GM19025 (cell line): Measurements from ENCODE around the gene GALNT14.

Source experiments
- ATAC-seq: cut with Tn5 transposase; IDR thresholded peaks from one replicate; pipeline ENCODE4 v1.9.1; 2021; ENCODE audit warnings: mild to moderate bottlenecking, low read depth, moderate library complexity; ENCODE audit not compliant: unreplicated experiment

Gene GALNT14

DNA sequence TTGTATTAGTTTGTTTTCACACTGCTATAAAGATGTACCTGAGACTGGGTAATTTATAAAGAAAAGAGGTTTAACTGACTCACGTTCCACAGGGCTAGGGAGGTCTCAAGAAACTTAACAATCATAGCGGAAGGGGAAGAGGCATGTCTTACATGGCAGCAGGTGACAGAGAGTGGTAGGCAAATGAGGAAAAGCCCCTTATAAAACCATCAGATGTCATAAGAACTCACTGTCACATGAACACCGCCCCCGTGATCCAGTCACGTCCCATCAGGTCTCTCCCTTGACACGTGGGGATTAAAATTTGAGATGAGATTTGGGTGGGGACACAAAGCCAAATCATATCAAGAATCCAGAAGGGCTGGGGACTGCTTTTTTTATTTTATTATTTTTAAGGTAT, 120.0 kb downstream of the GALNT14 start:
- no peak for ATAC-seq

DNA sequence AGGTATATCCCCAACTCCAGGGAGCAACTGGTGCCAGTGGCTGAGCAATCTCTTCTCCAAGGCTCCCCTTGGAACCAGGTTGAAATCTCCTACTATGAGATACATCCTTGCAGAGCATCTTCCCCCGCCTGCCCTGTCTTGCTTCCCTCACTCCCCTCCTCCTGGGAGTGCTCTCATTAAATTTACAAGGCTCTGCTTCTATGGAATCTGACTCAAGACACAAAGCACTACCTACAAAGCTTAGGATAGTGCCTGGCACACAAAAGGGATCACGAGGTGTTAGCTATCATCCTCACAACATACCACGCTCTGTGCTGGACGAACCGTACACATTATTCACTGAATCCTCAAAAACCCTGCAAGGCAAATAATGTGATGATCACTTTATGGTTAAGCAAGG, 121.6 kb downstream of the GALNT14 start:
- no peak for ATAC-seq

DNA sequence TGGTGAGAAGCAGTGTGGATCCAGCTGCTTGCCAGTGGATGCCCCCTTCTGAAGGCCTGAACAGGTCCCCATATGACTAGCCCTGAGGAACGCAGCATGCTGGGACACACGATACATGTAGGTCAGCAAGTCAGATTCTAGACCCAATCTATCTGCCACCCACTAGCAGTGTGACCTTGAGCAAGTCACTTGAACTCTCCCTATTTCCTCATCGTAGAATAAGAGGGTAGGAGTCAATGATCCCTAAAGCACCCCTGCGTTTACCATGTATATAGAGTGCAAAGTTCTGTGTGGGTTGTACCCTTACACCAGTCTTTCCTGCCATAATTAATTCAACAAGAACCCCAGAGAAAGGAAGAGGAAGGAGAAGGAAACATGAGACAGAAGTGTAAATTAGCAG, 123.7 kb downstream of the GALNT14 start:
- no peak for ATAC-seq

DNA sequence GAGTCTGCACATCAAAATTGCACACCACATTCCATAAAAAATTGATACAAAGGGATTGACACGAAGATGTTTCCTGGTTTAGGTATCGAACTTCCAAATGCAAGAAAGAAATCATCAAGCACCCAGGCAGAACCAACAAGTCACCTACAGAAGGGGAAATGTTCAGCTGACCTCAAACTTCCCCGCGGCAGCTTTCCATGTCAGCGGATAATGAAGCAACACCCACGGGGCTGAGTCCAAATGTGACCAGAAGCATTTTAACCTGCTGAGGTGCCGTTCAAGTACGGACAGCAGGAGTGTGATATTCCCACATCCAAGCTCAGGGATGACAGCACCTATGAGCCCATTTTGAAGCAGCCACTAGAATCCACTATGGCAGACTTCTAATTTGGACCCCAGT, 124.9 kb downstream of the GALNT14 start:
- no peak for ATAC-seq

DNA sequence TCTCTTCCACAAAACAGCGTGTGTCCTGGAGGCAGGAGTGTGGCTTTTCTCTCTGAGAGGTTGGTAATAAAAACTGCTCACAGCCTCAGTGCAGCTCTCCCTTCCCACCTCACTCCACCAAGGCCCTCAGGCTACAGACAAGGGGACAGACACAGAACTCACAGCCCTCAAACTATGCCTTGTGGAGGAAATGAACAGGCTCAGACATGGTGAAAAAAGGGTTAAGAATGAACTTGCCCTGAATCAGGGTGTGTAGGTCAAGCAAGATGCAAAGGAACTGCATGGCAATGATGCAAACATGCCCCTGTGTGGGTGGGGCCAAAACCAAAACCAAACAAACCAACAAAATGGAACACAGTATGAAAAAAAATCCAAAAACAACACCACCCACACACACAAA, 125.8 kb downstream of the GALNT14 start:
- no peak for ATAC-seq

DNA sequence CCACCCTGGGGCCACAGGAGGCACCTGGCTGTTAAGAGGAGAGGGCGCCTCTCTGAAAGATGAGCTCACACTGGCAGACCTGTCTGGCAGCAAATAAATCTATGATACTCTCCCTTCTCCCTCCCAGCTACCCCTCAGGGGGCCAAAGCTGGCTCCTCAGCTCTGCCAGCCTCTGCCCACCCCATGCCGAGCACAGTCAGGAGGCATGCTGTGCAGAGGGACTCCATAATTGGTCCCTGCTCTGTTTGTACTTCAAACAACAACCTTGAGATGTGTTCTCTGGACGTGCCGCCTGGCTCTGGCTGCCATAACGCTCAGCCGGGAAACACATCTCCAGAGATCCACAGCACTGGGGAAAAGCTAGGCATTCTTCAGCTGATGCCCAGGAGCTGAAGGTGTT, 126.7 kb downstream of the GALNT14 start:
- ATAC-seq = no peak

DNA sequence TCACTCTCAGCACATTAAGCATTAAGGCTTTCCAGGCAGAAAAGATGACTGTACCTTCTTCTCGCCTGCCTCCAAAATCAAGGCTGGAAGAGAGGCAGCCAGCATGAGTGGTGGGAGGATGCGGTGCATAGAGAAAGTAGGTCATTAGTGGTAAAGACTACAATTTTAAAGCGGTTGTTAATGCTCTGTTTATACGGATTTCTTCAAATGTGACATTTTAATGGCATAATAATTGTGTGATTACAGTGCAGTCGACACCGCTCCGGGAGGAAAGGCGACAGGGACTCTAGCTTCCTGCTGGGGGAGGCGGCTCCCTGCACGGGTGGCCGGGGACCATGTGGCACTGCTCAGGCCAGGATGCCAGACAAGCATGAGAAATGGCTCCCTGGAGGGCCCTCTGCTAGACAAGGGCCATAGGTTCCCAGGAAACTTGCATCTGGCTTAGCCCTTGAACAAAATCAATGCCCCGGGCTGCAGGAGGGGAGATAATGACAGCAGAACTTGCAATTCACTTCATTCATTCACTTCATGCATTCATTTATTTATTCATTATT, 129.6 kb downstream of the GALNT14 start:
- no peak for ATAC-seq

DNA sequence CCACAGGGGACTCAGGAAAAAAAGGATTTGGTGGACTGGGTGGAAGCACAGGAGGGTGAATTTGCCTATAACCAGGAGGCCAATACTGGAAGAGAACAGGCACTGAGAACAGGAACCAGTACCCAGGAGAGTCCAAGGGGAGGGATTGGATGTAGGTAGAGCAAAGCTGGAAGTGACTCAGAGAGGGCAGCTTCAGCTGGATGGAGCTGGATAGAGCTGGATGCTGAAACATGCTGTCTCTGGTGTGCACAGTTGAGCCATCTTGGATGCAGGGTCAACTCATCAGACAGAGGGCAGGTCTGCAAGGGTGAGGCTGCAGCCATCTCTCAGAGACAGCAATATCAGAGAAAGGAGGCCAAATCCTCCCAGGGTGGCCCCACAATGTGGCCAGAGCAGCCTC, 134.0 kb downstream of the GALNT14 start:
- ATAC-seq = no peak

DNA sequence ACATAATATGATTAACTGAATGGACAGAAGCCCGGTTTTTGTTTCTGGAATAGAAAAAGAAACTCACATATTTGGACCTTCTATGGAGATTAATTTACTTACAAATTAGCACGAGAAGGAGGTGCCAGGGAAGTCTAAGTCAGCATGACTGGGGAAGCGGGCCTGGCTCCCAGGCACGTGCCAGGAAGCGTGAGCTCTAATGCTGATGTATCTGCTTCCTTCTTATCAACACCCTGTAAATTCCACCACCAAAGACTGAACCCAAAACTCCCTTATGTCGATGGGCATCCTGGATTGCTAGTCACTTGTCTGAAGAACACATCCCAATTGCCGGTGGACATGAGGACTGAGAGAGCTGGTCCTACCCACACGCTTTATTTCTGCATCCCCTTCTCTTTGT, 134.5 kb downstream of the GALNT14 start:
- no peak for ATAC-seq

DNA sequence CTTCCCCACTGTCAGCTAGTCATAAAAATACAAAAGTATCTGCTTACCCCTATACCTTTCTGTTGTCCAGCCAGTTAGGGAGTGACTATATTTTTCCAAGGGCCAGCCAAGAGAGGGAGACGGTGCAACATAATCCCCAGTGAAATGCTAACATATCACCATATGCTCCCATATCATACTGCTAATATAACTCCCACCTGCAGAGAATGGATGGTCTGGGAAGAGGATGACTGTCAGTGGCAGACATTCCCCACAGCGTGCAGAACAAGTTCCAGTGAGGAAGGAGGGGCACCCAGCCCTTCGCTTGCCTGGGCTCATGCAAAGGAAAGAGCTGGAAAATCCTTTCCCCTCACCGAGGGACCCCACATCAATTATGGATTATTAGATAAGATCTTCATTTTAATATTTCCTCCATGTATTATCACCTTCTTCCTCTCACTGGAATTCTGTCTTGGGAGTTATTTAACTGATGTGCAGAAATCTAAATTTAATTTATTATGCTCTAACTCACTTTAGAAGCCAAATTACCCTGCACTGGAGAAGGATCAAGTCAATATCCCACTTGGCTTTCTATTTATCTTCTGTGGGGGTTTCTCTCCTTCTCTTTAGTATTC, 135.6 kb downstream of the GALNT14 start:
- no peak for ATAC-seq

DNA sequence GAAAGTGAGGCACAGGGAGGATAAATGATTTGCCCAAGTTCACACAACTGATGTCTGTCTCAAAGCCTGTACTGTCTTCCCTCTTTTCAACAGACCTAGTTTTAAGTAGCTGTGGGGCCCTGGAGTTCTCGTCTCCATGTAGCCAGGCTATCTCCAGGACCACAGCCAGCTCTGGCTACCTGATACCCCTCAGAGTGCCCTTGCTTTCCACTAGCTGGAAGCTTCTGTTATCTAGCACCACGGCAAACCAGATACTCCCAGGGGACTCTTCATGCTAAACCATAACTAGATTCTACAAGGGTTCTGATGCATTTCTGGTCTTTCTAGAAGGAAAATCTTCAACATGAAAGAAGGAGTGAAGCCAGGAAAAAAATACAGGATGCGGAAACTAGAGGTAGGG, 137.3 kb downstream of the GALNT14 start:
- ATAC-seq = no peak

DNA sequence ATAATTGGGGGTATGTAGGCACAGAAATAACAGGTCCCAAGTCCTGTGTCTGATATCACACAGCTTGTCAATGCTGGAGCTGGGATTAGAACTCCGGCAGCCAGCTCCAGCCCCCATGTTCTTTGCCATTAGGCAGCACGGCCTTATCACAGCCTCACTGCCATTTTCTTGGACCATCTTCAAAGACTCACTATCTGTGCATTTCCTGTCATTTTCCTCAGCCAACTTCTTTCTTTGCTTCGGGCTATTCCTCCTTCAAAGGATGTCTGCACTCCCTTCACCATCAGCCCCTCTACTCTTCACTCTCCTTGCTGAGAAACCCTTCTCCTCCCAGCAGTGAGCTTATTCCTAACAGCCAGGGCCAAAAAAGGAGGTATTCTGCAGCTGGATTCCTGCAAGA, 139.6 kb downstream of the GALNT14 start:
- no peak for ATAC-seq

DNA sequence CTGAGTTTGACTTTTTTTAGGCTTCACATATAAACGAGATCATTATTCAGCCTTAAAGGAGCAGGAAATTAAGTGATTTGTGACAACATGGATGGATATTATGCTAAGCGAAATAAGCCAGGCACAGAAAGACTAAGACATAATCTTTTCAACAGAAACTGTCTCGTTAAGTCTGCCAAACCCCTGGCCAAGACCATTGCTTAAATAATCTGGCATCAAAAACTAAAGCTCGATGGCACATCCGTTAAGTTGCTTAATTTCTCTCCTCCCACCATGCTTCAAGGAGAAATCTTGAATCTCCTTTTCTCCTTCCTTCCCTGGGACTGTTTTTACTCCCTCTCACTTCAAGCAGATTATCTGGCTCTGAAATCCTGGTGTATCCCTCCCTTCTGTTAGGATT, 140.3 kb downstream of the GALNT14 start:
- no peak for ATAC-seq

DNA sequence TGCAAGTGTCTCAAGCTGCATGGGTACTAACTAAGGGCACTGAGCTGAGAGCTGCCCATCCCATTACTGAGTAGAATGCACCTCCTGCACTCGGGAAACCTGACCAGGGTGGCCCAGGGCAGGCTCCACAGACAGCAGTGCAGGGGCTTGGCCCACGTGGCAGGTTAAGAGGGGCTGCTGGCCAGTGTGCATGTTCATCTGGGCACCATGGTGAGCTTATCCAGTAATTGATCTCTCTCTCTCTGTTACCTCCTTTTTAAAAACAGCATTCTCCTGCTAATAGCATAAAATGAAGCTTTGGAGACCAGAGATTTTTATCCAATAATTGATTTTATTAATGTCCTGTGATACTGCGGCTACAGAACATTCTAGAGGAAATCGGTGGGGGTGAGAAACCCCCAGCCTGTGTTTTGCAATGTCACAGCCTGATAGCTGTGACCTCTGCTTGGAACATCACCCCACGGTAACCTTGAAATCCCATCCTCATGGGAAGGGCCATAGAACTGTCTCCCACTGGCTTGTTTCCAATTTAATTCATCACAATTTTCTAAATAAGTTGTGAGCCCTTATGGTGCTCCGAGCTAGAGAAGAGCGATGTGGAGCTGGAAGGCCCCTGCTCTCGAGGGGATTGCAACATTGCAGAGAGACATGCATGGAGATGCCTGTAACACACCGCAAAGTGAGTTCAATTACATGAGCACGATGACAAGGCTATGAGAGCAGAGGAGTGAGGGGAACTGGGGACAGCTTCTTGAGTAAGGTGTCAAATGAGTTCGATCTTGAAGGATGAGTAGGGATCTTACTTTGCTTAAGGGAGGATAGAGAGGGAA, 143.8 kb downstream of the GALNT14 start:
- no peak for ATAC-seq

DNA sequence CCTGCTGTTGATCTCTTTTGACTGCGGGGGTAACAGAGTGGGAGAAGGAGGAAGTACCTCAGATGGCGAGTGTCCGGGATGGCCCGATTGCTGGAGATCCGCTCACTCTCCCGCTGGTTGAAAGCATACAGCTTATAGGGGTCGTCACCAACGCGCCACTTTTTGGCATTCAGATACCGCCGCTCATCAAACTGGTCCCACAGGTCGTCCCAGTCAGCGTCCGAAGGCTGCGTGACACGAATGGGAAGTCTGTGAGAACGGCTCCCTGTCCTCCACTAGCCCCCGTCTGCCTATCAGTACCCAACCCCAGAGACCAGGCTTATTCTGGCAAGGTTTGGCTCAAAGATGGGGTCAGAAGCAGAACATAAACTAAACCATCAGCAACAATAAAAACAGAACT, 145.5 kb downstream of the GALNT14 start:
- no peak for ATAC-seq

DNA sequence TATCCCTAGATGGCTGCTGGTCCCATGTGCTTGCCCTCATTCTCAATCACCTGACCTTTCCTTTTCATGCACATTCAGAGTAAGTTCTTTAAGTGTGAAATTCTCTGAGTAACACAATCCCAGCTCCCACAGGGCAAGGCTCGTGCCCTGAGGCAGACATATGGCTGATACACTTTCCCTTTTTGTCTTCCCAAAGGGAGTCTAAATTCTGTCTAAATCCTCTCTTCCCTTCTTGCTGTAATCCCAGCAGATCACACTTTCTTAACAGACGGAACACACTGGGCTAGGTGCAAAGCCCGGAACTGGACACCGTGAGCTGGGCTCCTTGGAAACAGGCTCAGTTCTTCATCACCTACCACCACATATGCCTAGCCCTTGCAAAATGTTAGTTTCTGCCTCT, 147.6 kb downstream of the GALNT14 start:
- ATAC-seq = no peak

DNA sequence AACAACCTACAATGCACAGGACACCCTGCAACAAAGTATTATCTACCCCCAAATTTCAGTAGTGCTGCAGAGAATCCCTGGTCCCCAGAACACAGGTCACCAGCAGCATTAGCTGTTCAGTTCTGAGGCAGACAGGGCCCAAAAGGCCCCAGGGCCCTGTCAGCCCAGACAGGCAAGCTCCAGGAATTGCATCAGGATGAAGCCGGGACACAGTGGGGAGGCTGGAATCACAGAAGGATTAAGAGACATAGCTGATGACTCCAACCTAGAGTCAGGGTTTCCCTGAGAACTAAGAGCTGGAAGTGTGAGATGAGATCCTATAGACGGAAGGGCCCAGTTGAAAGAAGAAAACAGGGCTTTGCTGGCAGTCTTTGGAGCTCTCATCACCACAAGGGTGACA, 148.1 kb downstream of the GALNT14 start:
- no peak for ATAC-seq

DNA sequence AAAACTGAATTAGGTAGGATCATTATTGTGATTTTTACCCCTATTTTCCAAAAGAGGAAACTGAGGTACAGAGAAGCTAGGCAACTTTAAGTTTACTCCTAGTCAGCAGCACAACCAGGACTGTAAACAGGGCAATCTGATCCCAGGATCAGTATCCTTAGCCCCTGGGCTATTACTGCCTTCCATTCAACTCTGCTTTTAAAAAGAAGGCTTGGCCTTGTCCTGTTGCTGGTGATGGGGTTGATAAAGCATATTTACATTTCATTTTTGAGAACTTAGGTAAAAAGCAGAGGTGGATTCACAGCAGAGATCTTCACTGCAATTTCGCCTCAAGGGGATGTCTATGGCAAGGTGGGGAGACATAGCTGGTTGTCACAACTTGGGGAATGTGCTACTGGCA, 148.5 kb downstream of the GALNT14 start:
- ATAC-seq = no peak

DNA sequence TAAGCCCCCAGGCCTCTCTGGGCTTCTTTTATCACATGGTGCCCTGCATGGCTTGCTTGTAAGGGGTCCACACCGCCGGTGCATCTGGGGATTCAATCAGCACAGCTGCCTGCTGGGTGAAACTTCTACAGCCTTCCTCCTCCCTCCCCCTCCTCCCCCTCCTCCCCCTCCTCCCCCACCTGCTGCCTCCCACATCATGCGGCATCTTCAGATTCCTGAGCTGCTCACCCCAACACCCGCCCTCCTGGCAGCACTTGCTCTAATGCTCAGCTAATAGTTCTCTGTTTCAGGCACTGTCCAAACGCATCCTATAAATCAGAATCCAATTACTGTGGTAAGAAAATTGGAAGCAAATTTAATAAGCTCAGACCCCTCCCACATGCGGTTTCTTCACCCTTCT, 150.7 kb downstream of the GALNT14 start:
- ATAC-seq = no peak

DNA sequence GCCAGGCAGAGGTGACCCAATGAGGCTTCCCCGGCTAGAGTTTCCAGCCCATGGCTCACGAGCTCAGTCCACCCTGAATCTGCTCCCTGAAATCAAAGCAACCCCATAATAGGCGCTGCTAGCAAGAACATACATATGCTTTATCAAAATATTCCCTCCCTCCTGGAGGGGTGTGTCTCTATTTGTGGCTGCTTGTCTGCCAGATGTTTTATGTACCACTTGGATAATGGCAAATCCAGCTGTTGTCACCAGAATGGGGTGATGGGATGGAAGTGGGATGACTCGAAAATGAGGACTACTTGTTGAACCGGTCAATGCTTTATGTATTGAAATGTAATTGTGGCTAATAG, 152.0 kb downstream of the GALNT14 start:
- ATAC-seq = no peak

DNA sequence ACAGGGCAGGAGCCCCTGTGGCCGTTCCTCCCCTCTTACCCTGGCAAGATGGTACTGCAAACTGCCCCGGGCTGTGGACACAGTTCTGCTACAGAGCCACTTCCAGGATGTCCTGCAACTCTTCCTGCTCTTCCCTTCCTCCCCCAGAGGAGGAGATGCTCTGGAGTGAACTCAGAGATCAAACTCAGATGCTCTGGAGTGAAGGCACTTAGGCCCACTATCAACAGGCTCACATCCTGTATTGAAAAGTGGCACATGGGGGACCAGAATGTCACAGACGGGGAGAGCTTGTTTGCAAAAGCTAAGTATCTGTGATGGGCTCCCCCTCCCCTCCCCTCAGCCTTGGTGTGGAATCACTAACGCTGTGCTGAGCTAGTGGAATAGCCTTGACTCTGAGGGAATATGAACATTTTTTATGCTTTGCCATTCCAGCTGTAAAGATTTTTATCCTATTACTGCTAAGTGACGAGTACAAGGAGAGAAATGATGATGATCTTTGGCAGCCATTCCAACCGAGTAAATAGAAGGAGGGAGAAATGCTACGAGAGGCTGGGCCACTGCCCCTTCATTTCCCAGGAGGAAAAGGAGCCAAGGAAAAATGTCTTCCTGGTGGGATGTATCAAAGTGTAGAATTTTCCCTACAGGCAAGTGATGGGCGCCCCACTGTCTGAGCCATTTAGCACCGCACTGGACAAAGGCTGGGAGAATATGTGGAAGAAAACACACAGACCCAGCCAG, 152.6 kb downstream of the GALNT14 start:
- ATAC-seq = no peak
